Peyer's patch (tissue), 4 donors: Measurements from ENCODE around the gene JPH2. TPM values are rescaled to one million over a fixed set of nuclear protein-coding genes. Genes with fewer than 3 reads are reported as not detected.

Source experiments
- DNase-seq, 3 donors: peaks; one replicate each; pipeline ENCODE4 v3.0.0-alpha.2; 2017 to 2019
- H3K27ac ChIP-seq, 4 donors: fragments of 200-600 bp; sonication (generic); one replicate each; pipeline ENCODE4 v1.5.1; 2016 to 2019
- H3K27me3 ChIP-seq, 2 donors: fragments of 200-600 bp; sonication (generic); one replicate each; pipeline ENCODE4 v1.5.1; 2019
- H3K36me3 ChIP-seq, 3 donors: fragments of 200-600 bp; sonication (generic); one replicate each; pipeline ENCODE4 v1.5.1; 2016 to 2019
- H3K4me1 ChIP-seq, 4 donors: fragments of 200-600 bp; sonication (generic); one replicate each; pipeline ENCODE4 v1.5.1; 2016 to 2019
- H3K4me3 ChIP-seq, 4 donors: fragments of 200-600 bp; sonication (generic); 1 replicate in 3 of 4; 2 replicates in 1 of 4; pipeline ENCODE4 v1.5.1; 2016 to 2019; ENCODE audit warnings: mild to moderate bottlenecking in 1 of 4
- H3K9me3 ChIP-seq, 4 donors: fragments of 200-600 bp; sonication (generic); one replicate each; pipeline ENCODE4 v1.5.1; 2016 to 2019; ENCODE audit warnings: mild to moderate bottlenecking in 1 of 4
- POLR2A ChIP-seq, 2 donors: fragments of 450-650 bp; IDR thresholded peaks; one replicate each; pipeline ENCODE4 v1.5.1; 2017; ENCODE audit warnings: antibody characterized with exemption in 2 of 2, mild to moderate bottlenecking in 2 of 2, moderate library complexity in 2 of 2
- total RNA-seq, 4 donors: library from RNA; depleted of rRNA; stranded (reverse); fragments of >200 nt; gene quantifications; one replicate each; pipeline ENCODE4 v1.1.0, GENCODE V29; 2016
- TF ChIP-seq, protein P1 (sequence below), 6 experiments: fragments of 450-650 bp in 4 of 6; fragments of 200-600 bp in 2 of 6; sonication (generic) in 1 of 6; IDR thresholded peaks; one replicate each; pipeline ENCODE4 v1.5.1; 2017 to 2019; ENCODE audit warnings: antibody characterized with exemption in 6 of 6, mild to moderate bottlenecking in 3 of 6, moderate library complexity in 1 of 6

Gene JPH2
- total RNA-seq, 4 donors from 2014 or later = 1.2 to 8.0 (median 4.2) TPM

DNA sequence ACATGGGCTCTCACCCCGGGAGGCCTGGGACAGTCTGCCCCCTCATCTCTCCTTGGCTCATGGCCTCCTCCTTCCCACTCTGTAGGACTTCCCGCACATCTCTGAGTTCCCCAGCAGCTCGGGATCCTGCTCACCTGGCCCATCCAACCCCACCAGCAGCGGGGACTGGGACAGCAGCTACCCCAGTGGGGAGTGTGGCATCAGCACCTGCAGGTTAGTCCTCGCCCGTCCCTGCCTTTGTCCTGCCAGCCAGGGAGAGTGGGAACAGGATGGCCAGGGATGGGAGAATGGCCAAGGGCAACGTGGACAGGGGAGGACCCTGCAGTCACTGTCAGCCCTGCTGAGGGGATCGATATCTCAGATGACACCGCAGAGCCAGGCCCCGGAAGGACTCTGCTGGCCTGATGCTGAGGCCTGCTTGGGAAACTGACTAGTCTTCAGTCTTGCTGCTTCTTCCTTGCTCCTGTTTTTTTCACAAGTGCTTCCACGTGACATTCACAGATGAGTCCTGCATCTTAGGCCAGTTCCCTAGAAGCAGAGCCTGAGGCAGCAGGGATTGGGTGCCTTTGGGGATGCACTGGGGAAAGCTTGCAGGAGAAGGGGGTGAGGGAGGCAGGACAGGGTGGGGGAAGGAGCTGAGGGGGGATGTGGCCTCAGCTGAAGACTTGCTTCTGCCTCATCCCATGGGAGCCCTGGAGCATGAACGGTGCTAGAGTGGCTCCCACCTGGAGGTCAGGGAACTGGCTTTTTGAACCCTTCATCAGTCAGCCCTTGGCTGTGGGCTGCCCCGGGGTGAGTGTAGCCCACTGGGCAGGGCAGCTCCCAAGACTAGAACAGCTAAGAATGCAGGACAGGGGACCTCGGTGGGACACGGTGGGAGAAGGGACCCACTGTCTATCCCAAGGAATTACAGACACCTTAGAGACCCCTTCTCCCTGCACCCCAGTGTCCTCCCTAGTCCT is 120.1 kb downstream of the JPH2 start:
- DNase-seq = no peak
- Histone ChIP-seq H3K4me1 (peaks cover 0 to 11% (median 2%) of the 10 kb centered on the region in 4 donors), H3K9me3 (no peaks in the 10 kb centered on the region), H3K4me3 (no peak overlapping the region), H3K36me3 (no peaks in the 10 kb centered on the region), H3K27me3 (no peaks in the 10 kb centered on the region), H3K27ac (no peak overlapping the region)
- TF ChIP-seq POLR2A (IDR thresholded peaks at IDR 0.05) = no peak

DNA sequence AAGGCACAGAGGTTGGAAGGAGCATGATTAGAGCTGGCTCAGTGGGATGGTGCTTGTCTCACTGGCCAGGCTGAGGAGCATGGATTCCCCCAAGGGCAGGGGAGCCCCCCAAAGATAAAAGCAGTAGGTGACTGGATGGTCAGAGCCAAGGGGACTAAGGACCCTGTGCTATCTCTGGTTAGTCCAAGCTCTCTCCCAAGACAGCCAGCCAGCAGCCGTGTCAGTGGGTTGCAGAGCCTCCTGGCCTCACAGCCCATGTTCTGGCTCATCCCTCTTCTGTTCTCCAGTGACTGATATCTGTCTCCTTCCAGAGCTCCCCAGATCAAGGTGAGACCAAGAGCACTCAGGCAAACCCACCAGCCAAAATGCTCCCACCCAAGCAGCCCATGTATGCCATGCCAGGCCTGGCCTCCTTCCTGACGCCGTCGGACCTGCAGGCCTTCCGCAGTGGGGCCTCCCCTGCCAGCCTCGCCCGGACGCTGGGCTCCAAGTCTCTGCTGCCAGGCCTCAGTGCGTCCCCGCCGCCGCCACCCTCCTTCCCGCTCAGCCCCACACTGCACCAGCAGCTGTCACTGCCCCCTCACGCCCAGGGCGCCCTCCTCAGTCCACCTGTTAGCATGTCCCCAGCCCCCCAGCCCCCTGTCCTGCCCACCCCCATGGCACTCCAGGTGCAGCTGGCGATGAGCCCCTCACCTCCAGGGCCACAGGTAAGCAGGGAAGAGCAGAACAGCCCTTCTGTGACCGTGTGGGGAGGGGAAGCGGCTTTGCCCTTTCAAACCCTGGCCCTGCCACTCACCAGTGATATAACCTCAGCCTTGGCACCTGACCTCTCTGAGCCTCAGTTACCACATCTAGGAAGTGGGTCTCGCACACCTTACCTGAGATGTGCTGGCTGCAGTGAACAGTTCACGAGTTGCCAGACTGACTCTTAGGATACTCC is 121.3 kb downstream of the JPH2 start:
- H3K27me3 ChIP-seq = no peaks in the 10 kb centered on the region
- no peak for DNase-seq
- no peak overlapping the region for H3K4me3 ChIP-seq
- H3K27ac ChIP-seq = no peak overlapping the region
- no peak for TF ChIP-seq POLR2A (IDR thresholded peaks at IDR 0.05)
- TF ChIP-seq, protein P1, sequence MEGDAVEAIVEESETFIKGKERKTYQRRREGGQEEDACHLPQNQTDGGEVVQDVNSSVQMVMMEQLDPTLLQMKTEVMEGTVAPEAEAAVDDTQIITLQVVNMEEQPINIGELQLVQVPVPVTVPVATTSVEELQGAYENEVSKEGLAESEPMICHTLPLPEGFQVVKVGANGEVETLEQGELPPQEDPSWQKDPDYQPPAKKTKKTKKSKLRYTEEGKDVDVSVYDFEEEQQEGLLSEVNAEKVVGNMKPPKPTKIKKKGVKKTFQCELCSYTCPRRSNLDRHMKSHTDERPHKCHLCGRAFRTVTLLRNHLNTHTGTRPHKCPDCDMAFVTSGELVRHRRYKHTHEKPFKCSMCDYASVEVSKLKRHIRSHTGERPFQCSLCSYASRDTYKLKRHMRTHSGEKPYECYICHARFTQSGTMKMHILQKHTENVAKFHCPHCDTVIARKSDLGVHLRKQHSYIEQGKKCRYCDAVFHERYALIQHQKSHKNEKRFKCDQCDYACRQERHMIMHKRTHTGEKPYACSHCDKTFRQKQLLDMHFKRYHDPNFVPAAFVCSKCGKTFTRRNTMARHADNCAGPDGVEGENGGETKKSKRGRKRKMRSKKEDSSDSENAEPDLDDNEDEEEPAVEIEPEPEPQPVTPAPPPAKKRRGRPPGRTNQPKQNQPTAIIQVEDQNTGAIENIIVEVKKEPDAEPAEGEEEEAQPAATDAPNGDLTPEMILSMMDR (IDR thresholded peaks at IDR 0.05) = no peak
- no peaks in the 10 kb centered on the region for H3K36me3 ChIP-seq
- H3K4me1 ChIP-seq = peaks cover 0 to 11% (median 2%) of the 10 kb centered on the region in 4 donors
- H3K9me3 ChIP-seq = no peaks in the 10 kb centered on the region

DNA sequence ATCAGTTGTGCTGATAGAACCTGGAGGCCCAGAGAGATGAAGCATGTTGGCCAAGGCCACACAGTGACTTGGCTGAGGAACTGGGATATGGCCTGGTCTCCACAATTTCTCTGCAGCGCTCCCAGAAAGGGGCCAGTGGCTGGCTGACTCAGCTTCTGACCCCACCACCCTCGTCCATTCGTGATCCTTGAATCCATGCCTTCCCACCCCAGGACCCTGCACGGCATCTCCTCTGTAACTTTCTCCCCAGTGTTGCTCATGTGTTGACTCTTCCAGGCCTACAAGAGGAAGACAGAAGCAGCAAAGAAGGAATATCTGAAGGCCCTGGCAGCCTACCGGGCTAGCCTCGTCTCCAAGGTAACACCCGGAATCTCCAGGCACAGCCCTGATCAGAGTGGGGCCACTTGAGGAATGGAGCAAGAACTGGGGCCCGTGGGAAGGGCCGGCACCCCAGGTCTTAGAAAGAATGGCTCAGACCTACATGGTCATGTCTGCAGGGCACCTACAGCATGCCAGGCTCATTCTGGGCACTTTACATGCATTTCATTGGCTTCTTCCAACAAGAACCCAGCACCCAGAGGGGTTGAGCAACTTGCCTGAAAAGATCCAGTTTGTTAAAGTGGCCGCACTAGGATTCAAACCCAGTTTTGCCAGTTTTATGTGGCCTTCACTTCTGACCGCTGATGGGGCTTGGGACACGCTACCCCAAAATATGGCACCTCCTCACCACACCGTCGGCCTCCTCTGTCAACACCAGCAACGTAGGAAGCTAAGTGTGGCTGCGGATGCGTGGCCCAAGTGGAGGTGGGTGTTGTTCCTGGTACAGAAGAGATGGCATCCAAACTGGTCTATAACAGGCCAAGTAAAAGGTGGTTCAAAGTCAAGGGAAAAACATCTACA is 122.2 kb downstream of the JPH2 start:
- Histone ChIP-seq H3K27me3 (no peaks in the 10 kb centered on the region), H3K36me3 (no peaks in the 10 kb centered on the region), H3K4me3 (no peak overlapping the region), H3K4me1 (peaks cover 0 to 8% (median 2%) of the 10 kb centered on the region in 4 donors), H3K27ac (no peak overlapping the region), H3K9me3 (no peaks in the 10 kb centered on the region)
- no peak for DNase-seq
- TF ChIP-seq POLR2A (IDR thresholded peaks at IDR 0.05) = no peak
- TF ChIP-seq, protein P1 (IDR thresholded peaks at IDR 0.05) = no peak

Other genes starting within 250 kb of the JPH2 start
- gene OSER1, start 23.6 kb upstream of the JPH2 start, total RNA-seq = 10 to 100 TPM; 37.6 to 55.3 (median 38.2) TPM
- gene GDAP1L1, start 60.1 kb upstream of the JPH2 start, total RNA-seq = 1 to 10 TPM in 2 of 4 donors, not detected in 2; 1.2 to 2.3 TPM
- gene FITM2, start 124.0 kb upstream of the JPH2 start, total RNA-seq = 10 to 100 TPM in 3 of 4 donors, 1 to 10 TPM in 1; 8.7 to 11.7 (median 10.8) TPM
- gene R3HDML, start 149.9 kb upstream of the JPH2 start, total RNA-seq = not detected
- 100 to 1,000 TPM in 3 of 4 donors, 10 to 100 TPM in 1; 76.7 to 346 (median 308) TPM for gene HNF4A, start 168.5 kb upstream of the JPH2 start, total RNA-seq